HEK293 (cell line): Measurements from ENCODE around the gene FAAP100.

Experiments
- BCL6B ChIP-seq: fragments of 450-650 bp; formaldehyde crosslinking; IDR thresholded peaks from 2 replicates; pipeline ENCODE4 v1.5.1; 2017; ENCODE audit warnings: missing biosample characterization, missing genetic modification characterization
- GLIS1 ChIP-seq: fragments of 450-650 bp; formaldehyde crosslinking; IDR thresholded peaks from 2 replicates; pipeline ENCODE4 v1.5.1; 2016; ENCODE audit warnings: missing biosample characterization, missing genetic modification characterization
- KLF10 ChIP-seq: fragments of 450-650 bp; IDR thresholded peaks from 2 replicates; pipeline ENCODE4 v1.5.1; 2018; ENCODE audit warnings: missing biosample characterization, mild to moderate bottlenecking, missing genetic modification characterization
- KLF17 ChIP-seq: fragments of 450-650 bp; formaldehyde crosslinking; IDR thresholded peaks from 2 replicates; pipeline ENCODE4 v1.5.1; 2016; ENCODE audit warnings: missing biosample characterization, missing genetic modification characterization
- KLF7 ChIP-seq: fragments of 450-650 bp; formaldehyde crosslinking; IDR thresholded peaks from 2 replicates; pipeline ENCODE4 v1.5.1; 2016; ENCODE audit warnings: missing biosample characterization, missing genetic modification characterization, borderline replicate concordance
- OVOL3 ChIP-seq: fragments of 450-650 bp; formaldehyde crosslinking; IDR thresholded peaks from 2 replicates; pipeline ENCODE4 v1.5.1; 2016; ENCODE audit warnings: missing biosample characterization, missing genetic modification characterization
- SP3 ChIP-seq: fragments of 450-650 bp; formaldehyde crosslinking; IDR thresholded peaks from 2 replicates; pipeline ENCODE4 v1.5.1; 2016; ENCODE audit warnings: missing biosample characterization, missing genetic modification characterization
- WT1 ChIP-seq: fragments of 450-650 bp; formaldehyde crosslinking; IDR thresholded peaks from 2 replicates; pipeline ENCODE4 v1.5.1; 2016; ENCODE audit warnings: missing biosample characterization, missing genetic modification characterization
- ZFP37 ChIP-seq: fragments of 450-650 bp; formaldehyde crosslinking; IDR thresholded peaks from 2 replicates; pipeline ENCODE4 v1.5.1; 2016; ENCODE audit warnings: missing biosample characterization, missing genetic modification characterization
- ZFP41 ChIP-seq: fragments of 450-650 bp; formaldehyde crosslinking; IDR thresholded peaks from 2 replicates; pipeline ENCODE4 v1.5.1; 2016; ENCODE audit warnings: missing biosample characterization, missing genetic modification characterization, borderline replicate concordance
- ZFP69B ChIP-seq: fragments of 450-650 bp; formaldehyde crosslinking; IDR thresholded peaks from 2 replicates; pipeline ENCODE4 v1.5.1; 2016; ENCODE audit warnings: missing biosample characterization, missing genetic modification characterization
- ZNF121 ChIP-seq: fragments of 450-650 bp; formaldehyde crosslinking; IDR thresholded peaks from 2 replicates; pipeline ENCODE4 v1.5.1; 2016; ENCODE audit warnings: missing biosample characterization, missing genetic modification characterization
- ZNF155 ChIP-seq: fragments of 450-650 bp; formaldehyde crosslinking; IDR thresholded peaks from 2 replicates; pipeline ENCODE4 v1.5.1; 2016; ENCODE audit warnings: missing biosample characterization, missing genetic modification characterization
- ZNF175 ChIP-seq: fragments of 450-650 bp; formaldehyde crosslinking; IDR thresholded peaks from 2 replicates; pipeline ENCODE4 v1.5.1; 2016; ENCODE audit warnings: missing biosample characterization, missing genetic modification characterization
- ZNF473 ChIP-seq: fragments of 450-650 bp; formaldehyde crosslinking; IDR thresholded peaks from 2 replicates; pipeline ENCODE4 v1.5.1; 2017; ENCODE audit warnings: missing biosample characterization, missing genetic modification characterization
- ZNF48 ChIP-seq: fragments of 450-650 bp; formaldehyde crosslinking; IDR thresholded peaks from 2 replicates; pipeline ENCODE4 v1.5.1; 2016; ENCODE audit warnings: missing biosample characterization, missing genetic modification characterization
- ZNF529 ChIP-seq: fragments of 450-650 bp; formaldehyde crosslinking; IDR thresholded peaks from 2 replicates; pipeline ENCODE4 v1.5.1; 2017; ENCODE audit warnings: missing genetic modification characterization, missing biosample characterization; ENCODE audit not compliant: insufficient replicate concordance
- ZNF560 ChIP-seq: fragments of 450-650 bp; formaldehyde crosslinking; IDR thresholded peaks from 2 replicates; pipeline ENCODE4 v1.5.1; 2017; ENCODE audit warnings: missing biosample characterization, missing genetic modification characterization, borderline replicate concordance
- ZNF596 ChIP-seq: fragments of 450-650 bp; IDR thresholded peaks from 2 replicates; pipeline ENCODE4 v1.5.0; 2018; ENCODE audit warnings: missing biosample characterization, mild to moderate bottlenecking, missing genetic modification characterization, moderate library complexity
- ZNF626 ChIP-seq: fragments of 450-650 bp; sonication (Bioruptor Pico); formaldehyde crosslinking; IDR thresholded peaks from 2 replicates; pipeline ENCODE4 v1.5.1; 2018; ENCODE audit warnings: missing biosample characterization, missing genetic modification characterization, inconsistent platforms
- ZNF629 ChIP-seq: fragments of 450-650 bp; formaldehyde crosslinking; IDR thresholded peaks from 2 replicates; pipeline ENCODE4 v1.5.1; 2017; ENCODE audit warnings: missing biosample characterization, missing genetic modification characterization
- ZNF768 ChIP-seq: fragments of 450-650 bp; formaldehyde crosslinking; IDR thresholded peaks from 2 replicates; pipeline ENCODE4 v1.5.1; 2018; ENCODE audit warnings: missing biosample characterization, mild to moderate bottlenecking, missing genetic modification characterization
- ZSCAN30 ChIP-seq: fragments of 450-650 bp; IDR thresholded peaks from 2 replicates; pipeline ENCODE4 v1.5.1; 2018; ENCODE audit warnings: missing biosample characterization, mild to moderate bottlenecking, missing genetic modification characterization, moderate library complexity
- ZXDB ChIP-seq: fragments of 450-650 bp; formaldehyde crosslinking; IDR thresholded peaks from 2 replicates; pipeline ENCODE4 v1.5.1; 2016; ENCODE audit warnings: missing biosample characterization, missing genetic modification characterization
- TF ChIP-seq, protein P1 (sequence below): fragments of 450-650 bp; formaldehyde crosslinking; IDR thresholded peaks from 2 replicates; pipeline ENCODE4 v1.5.1; 2016; ENCODE audit warnings: missing biosample characterization, missing genetic modification characterization
- TF ChIP-seq, protein P2 (sequence below): fragments of 450-650 bp; formaldehyde crosslinking; IDR thresholded peaks from 2 replicates; pipeline ENCODE4 v1.5.1; 2016; ENCODE audit warnings: missing biosample characterization, missing genetic modification characterization, borderline replicate concordance
- TF ChIP-seq, protein P3 (sequence below): fragments of 450-650 bp; formaldehyde crosslinking; IDR thresholded peaks from 2 replicates; pipeline ENCODE4 v1.5.1; 2016; ENCODE audit warnings: missing biosample characterization, missing genetic modification characterization

Gene FAAP100

DNA sequence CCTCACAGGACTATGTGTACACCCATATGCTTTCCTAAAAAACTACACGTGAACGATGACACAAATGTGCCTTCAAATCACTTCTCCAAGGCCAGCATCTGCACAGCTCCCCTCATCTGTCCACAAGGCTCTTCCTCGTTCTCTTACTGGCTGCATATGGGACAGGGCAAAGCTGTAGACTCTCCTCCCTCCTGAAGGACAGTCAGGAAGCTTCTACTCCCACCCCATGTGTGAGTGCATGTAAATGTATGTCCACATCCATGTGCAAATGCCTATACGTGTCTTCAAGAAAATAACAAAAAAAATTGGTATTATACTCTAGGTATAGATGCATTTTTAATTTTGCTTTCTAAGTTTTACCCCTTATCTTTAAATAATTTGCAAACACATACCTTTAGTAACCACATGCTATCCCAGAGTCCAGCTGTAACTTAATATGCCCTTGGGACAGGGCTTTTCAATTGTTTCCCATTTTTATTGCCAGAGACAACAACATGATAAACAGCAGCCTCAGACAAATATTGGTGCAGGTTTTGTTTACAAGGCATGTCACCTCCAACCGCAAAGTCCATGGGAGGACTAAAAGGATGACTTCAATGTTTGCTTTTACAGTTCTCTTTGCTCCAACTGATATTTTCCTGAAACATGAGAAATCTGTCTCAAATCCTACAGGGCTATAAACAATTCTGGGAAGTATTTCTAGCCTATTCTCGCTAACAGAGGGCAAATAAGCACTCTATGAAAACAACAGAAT, 31.6 kb upstream of the FAAP100 start (continued):
- TF ChIP-seq, protein P1, sequence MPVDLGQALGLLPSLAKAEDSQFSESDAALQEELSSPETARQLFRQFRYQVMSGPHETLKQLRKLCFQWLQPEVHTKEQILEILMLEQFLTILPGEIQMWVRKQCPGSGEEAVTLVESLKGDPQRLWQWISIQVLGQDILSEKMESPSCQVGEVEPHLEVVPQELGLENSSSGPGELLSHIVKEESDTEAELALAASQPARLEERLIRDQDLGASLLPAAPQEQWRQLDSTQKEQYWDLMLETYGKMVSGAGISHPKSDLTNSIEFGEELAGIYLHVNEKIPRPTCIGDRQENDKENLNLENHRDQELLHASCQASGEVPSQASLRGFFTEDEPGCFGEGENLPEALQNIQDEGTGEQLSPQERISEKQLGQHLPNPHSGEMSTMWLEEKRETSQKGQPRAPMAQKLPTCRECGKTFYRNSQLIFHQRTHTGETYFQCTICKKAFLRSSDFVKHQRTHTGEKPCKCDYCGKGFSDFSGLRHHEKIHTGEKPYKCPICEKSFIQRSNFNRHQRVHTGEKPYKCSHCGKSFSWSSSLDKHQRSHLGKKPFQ (tag by site-specific recombination), result peak; percentile 79
- TF ChIP-seq ZNF473 (tag by site-specific recombination) (no peak), SP3 (peak; percentile 46), BCL6B (tag by site-specific recombination) (peak; percentile 99), ZNF121 (peak; percentile 47; the same call in 1 of the 2 replicates), ZNF629 (tag by site-specific recombination) (peak; percentile 90), ZSCAN30 (tag by site-specific recombination) (peak; percentile 79; the same call in 1 of the 2 replicates), ZNF155 (tag by site-specific recombination) (no peak), OVOL3 (tag by site-specific recombination) (peak; percentile 97), ZNF529 (tag by site-specific recombination) (no peak), KLF17 (tag by site-specific recombination) (peak; percentile 71), ZFP37 (tag by site-specific recombination) (no peak), ZNF626 (tag by site-specific recombination) (no peak), ZFP69B (peak; percentile 69; the same call in 1 of the 2 replicates), ZFP41 (tag by site-specific recombination) (no peak), ZNF596 (tag by site-specific recombination) (peak; percentile 73; the same call in 1 of the 2 replicates), KLF7 (tag by site-specific recombination) (peak; percentile 86; the same call in 1 of the 2 replicates), ZNF48 (tag by site-specific recombination) (no peak), ZNF768 (tag by site-specific recombination) (no peak), WT1 (peak; percentile 99), GLIS1 (tag by site-specific recombination) (peak; percentile 92), ZNF175 (tag by site-specific recombination) (no peak), ZNF560 (no peak), KLF10 (peak; percentile 86), ZXDB (tag by site-specific recombination) (peak; percentile 96)
- TF ChIP-seq, protein P2, sequence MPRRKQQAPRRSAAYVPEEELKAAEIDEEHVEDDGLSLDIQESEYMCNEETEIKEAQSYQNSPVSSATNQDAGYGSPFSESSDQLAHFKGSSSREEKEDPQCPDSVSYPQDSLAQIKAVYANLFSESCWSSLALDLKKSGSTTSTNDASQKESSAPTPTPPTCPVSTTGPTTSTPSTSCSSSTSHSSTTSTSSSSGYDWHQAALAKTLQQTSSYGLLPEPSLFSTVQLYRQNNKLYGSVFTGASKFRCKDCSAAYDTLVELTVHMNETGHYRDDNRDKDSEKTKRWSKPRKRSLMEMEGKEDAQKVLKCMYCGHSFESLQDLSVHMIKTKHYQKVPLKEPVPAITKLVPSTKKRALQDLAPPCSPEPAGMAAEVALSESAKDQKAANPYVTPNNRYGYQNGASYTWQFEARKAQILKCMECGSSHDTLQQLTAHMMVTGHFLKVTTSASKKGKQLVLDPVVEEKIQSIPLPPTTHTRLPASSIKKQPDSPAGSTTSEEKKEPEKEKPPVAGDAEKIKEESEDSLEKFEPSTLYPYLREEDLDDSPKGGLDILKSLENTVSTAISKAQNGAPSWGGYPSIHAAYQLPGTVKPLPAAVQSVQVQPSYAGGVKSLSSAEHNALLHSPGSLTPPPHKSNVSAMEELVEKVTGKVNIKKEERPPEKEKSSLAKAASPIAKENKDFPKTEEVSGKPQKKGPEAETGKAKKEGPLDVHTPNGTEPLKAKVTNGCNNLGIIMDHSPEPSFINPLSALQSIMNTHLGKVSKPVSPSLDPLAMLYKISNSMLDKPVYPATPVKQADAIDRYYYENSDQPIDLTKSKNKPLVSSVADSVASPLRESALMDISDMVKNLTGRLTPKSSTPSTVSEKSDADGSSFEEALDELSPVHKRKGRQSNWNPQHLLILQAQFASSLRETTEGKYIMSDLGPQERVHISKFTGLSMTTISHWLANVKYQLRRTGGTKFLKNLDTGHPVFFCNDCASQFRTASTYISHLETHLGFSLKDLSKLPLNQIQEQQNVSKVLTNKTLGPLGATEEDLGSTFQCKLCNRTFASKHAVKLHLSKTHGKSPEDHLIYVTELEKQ, result peak; percentile 97
- TF ChIP-seq, protein P3, sequence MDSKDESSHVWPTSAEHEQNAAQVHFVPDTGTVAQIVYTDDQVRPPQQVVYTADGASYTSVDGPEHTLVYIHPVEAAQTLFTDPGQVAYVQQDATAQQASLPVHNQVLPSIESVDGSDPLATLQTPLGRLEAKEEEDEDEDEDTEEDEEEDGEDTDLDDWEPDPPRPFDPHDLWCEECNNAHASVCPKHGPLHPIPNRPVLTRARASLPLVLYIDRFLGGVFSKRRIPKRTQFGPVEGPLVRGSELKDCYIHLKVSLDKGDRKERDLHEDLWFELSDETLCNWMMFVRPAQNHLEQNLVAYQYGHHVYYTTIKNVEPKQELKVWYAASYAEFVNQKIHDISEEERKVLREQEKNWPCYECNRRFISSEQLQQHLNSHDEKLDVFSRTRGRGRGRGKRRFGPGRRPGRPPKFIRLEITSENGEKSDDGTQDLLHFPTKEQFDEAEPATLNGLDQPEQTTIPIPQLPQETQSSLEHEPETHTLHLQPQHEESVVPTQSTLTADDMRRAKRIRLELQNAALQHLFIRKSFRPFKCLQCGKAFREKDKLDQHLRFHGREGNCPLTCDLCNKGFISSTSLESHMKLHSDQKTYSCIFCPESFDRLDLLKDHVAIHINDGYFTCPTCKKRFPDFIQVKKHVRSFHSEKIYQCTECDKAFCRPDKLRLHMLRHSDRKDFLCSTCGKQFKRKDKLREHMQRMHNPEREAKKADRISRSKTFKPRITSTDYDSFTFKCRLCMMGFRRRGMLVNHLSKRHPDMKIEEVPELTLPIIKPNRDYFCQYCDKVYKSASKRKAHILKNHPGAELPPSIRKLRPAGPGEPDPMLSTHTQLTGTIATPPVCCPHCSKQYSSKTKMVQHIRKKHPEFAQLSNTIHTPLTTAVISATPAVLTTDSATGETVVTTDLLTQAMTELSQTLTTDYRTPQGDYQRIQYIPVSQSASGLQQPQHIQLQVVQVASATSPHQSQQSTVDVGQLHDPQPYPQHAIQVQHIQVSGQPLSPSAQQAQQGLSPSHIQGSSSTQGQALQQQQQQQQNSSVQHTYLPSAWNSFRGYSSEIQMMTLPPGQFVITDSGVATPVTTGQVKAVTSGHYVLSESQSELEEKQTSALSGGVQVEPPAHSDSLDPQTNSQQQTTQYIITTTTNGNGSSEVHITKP (tag by site-specific recombination), result peak; percentile 40; the same call in 1 of the 2 replicates
